Measurements from ENCODE around the gene RUNDC3A.
"Not testable (repeated sequence)": the region's sequence is repeated elsewhere in the genome, so short reads cannot be mapped to it uniquely, and the experiment has no call there.

Gene RUNDC3A

DNA sequence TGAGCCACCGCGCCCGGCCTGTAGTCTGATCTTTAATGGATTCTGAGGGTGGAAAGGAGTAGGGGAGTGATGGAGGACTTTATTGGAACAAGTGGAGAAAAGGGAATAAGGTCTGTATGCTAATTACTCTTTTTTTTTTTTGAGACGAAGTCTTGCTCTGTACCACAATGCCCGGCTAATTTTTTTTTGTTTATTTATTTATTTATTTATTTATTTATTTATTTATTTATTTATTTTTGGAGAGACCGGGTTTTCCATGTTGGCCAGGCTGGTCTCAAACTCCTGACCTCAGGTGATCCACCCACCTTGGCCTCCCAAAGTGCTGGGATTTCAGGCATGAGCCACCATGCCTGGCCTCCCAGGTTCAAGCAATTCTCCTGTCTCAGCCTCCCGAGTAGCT is 21.1 kb downstream of the RUNDC3A start:
- POLR2A ChIA-PET; H3K9me3 ChIP-seq (ENCODE audit: control insufficient read depth, insufficient read depth, low read depth, low read length): not testable (repeated sequence)
- TF ChIP-seq ZNF501 (tag by site-specific recombination; IDR thresholded peaks at IDR 0.05): 0 out of 2 replicates have a peak, but pooled peaks have one; percentile 37
- TF ChIP-seq, protein P1, sequence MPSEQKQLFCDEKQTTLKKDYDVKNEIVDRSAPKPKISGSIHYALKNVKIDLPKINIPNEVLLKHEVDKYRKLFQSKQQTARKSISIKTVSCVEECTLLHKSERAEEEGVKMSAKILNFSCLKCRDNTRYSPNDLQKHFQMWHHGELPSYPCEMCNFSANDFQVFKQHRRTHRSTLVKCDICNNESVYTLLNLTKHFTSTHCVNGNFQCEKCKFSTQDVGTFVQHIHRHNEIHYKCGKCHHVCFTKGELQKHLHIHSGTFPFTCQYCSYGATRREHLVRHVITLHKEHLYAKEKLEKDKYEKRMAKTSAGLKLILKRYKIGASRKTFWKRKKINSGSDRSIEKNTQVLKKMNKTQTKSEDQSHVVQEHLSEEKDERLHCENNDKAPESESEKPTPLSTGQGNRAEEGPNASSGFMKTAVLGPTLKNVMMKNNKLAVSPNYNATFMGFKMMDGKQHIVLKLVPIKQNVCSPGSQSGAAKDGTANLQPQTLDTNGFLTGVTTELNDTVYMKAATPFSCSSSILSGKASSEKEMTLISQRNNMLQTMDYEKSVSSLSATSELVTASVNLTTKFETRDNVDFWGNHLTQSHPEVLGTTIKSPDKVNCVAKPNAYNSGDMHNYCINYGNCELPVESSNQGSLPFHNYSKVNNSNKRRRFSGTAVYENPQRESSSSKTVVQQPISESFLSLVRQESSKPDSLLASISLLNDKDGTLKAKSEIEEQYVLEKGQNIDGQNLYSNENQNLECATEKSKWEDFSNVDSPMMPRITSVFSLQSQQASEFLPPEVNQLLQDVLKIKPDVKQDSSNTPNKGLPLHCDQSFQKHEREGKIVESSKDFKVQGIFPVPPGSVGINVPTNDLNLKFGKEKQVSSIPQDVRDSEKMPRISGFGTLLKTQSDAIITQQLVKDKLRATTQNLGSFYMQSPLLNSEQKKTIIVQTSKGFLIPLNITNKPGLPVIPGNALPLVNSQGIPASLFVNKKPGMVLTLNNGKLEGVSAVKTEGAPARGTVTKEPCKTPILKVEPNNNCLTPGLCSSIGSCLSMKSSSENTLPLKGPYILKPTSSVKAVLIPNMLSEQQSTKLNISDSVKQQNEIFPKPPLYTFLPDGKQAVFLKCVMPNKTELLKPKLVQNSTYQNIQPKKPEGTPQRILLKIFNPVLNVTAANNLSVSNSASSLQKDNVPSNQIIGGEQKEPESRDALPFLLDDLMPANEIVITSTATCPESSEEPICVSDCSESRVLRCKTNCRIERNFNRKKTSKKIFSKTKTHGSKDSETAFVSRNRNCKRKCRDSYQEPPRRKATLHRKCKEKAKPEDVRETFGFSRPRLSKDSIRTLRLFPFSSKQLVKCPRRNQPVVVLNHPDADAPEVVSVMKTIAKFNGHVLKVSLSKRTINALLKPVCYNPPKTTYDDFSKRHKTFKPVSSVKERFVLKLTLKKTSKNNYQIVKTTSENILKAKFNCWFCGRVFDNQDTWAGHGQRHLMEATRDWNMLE (tag by site-specific recombination; conservative IDR thresholded peaks at IDR 0.05; ENCODE audit: low read depth): peak; percentile 94
- TF ChIP-seq KLF7 (tag by site-specific recombination; IDR thresholded peaks at IDR 0.05; ENCODE audit: borderline replicate concordance): peak; percentile 67; the same call in 1 of the 2 replicates
- peak; percentile 52; the same call in 1 of the 2 replicates for TF ChIP-seq ZNF623 (tag by site-specific recombination; IDR thresholded peaks at IDR 0.05)
- peak; percentile 71; the same call in 1 of the 2 replicates for TF ChIP-seq ZNF140 (tag by site-specific recombination; IDR thresholded peaks at IDR 0.05)
- TF ChIP-seq ZNF121 (tag by site-specific recombination; IDR thresholded peaks at IDR 0.05): 0 out of 2 replicates have a peak, but pooled peaks have one; percentile 26
- TF ChIP-seq ZFP3 (tag by site-specific recombination; IDR thresholded peaks at IDR 0.05; ENCODE audit: low read depth): 0 out of 2 replicates have a peak, but pooled peaks have one; percentile 14
- TF ChIP-seq ZNF433 (tag by site-specific recombination; IDR thresholded peaks at IDR 0.05; ENCODE audit: low read depth): 0 out of 2 replicates have a peak, but pooled peaks have one; percentile 43
- TF ChIP-seq ZNF555 (tag by site-specific recombination; conservative IDR thresholded peaks at IDR 0.05): peak; percentile 88
- peak; percentile 56 for TF ChIP-seq ZNF654 (tag by site-specific recombination; IDR thresholded peaks at IDR 0.05; ENCODE audit: low read depth)
- TF ChIP-seq ZNF629 (tag by site-specific recombination; IDR thresholded peaks at IDR 0.05): 0 out of 2 replicates have a peak, but pooled peaks have one; percentile 27
- TF ChIP-seq ZNF266 (tag by site-specific recombination; IDR thresholded peaks at IDR 0.05; ENCODE audit: low read depth): peak; percentile 74
- TF ChIP-seq ZBTB8A (tag by site-specific recombination; IDR thresholded peaks at IDR 0.05): peak; percentile 61; the same call in 1 of the 2 replicates
- TF ChIP-seq ZNF514 (tag by site-specific recombination; IDR thresholded peaks at IDR 0.05): 0 out of 2 replicates have a peak, but pooled peaks have one; percentile 40
- TF ChIP-seq ZNF558 (tag by site-specific recombination; IDR thresholded peaks at IDR 0.05): peak; percentile 69; the same call in 1 of the 2 replicates
- 0 out of 2 replicates have a peak, but pooled peaks have one; percentile 33 for TF ChIP-seq ZNF292 (tag by site-specific recombination; IDR thresholded peaks at IDR 0.05; ENCODE audit: borderline replicate concordance, low read depth)
- peak; percentile 95 for TF ChIP-seq ZNF394 (tag by site-specific recombination; IDR thresholded peaks at IDR 0.05; ENCODE audit: borderline replicate concordance)
- peak; percentile 90 for TF ChIP-seq ZNF426 (tag by site-specific recombination; IDR thresholded peaks at IDR 0.05)
- TF ChIP-seq, protein P2, sequence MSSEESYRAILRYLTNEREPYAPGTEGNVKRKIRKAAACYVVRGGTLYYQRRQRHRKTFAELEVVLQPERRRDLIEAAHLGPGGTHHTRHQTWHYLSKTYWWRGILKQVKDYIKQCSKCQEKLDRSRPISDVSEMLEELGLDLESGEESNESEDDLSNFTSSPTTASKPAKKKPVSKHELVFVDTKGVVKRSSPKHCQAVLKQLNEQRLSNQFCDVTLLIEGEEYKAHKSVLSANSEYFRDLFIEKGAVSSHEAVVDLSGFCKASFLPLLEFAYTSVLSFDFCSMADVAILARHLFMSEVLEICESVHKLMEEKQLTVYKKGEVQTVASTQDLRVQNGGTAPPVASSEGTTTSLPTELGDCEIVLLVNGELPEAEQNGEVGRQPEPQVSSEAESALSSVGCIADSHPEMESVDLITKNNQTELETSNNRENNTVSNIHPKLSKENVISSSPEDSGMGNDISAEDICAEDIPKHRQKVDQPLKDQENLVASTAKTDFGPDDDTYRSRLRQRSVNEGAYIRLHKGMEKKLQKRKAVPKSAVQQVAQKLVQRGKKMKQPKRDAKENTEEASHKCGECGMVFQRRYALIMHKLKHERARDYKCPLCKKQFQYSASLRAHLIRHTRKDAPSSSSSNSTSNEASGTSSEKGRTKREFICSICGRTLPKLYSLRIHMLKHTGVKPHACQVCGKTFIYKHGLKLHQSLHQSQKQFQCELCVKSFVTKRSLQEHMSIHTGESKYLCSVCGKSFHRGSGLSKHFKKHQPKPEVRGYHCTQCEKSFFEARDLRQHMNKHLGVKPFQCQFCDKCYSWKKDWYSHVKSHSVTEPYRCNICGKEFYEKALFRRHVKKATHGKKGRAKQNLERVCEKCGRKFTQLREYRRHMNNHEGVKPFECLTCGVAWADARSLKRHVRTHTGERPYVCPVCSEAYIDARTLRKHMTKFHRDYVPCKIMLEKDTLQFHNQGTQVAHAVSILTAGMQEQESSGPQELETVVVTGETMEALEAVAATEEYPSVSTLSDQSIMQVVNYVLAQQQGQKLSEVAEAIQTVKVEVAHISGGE (tag by site-specific recombination; conservative IDR thresholded peaks at IDR 0.05; ENCODE audit: low read depth): peak; percentile 69
- 0 out of 2 replicates have a peak, but pooled peaks have one; percentile 54 for TF ChIP-seq ZNF404 (tag by site-specific recombination; IDR thresholded peaks at IDR 0.05)
- peak; percentile 54; the same call in 1 of the 2 replicates for TF ChIP-seq ZBTB21 (tag by site-specific recombination; IDR thresholded peaks at IDR 0.05)
- TF ChIP-seq, protein P3, sequence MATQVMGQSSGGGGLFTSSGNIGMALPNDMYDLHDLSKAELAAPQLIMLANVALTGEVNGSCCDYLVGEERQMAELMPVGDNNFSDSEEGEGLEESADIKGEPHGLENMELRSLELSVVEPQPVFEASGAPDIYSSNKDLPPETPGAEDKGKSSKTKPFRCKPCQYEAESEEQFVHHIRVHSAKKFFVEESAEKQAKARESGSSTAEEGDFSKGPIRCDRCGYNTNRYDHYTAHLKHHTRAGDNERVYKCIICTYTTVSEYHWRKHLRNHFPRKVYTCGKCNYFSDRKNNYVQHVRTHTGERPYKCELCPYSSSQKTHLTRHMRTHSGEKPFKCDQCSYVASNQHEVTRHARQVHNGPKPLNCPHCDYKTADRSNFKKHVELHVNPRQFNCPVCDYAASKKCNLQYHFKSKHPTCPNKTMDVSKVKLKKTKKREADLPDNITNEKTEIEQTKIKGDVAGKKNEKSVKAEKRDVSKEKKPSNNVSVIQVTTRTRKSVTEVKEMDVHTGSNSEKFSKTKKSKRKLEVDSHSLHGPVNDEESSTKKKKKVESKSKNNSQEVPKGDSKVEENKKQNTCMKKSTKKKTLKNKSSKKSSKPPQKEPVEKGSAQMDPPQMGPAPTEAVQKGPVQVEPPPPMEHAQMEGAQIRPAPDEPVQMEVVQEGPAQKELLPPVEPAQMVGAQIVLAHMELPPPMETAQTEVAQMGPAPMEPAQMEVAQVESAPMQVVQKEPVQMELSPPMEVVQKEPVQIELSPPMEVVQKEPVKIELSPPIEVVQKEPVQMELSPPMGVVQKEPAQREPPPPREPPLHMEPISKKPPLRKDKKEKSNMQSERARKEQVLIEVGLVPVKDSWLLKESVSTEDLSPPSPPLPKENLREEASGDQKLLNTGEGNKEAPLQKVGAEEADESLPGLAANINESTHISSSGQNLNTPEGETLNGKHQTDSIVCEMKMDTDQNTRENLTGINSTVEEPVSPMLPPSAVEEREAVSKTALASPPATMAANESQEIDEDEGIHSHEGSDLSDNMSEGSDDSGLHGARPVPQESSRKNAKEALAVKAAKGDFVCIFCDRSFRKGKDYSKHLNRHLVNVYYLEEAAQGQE (tag by site-specific recombination; IDR thresholded peaks at IDR 0.05): peak; percentile 57; the same call in 1 of the 2 replicates
- peak; percentile 49; the same call in 1 of the 2 replicates for TF ChIP-seq ZNF664 (tag by site-specific recombination; IDR thresholded peaks at IDR 0.05)
- TF ChIP-seq ZNF791 (tag by site-specific recombination; IDR thresholded peaks at IDR 0.05): peak; percentile 63; the same call in 1 of the 2 replicates

More for the DNA sequence above, 21.1 kb downstream of the RUNDC3A start:
- H3K4me1 ChIP-seq (ENCODE audit: control insufficient read depth, insufficient read depth, low read length); H3K27ac ChIP-seq (ENCODE audit: extremely low read depth, low read depth, low read length); H3K4me3 ChIP-seq (ENCODE audit: low read depth, low read length); H3K36me3 ChIP-seq (ENCODE audit: control insufficient read depth in 2 of 2, insufficient read depth in 1 of 2, low read length in 2 of 2): not testable (repeated sequence)
- CTCF ChIA-PET: interaction anchor here (0.6 to 3.4 kb wide), 5 partner anchors 15 to 161 kb away, joined by 3 to 27 read pairs (median 7); partner anchors contain the start of gene GRN
